GM12878 (cell line): ENCODE data around the gene C16orf86. TPM values are rescaled to one million over a fixed set of nuclear protein-coding genes. Genes with fewer than 3 reads are reported as not detected.

Experiments used
- ATAC-seq: fragments of 200-7000 bp; cut with Tn5 transposase; 3 replicates; pipeline ENCODE4 v1.9.1; 2020; ENCODE audit warnings: mild to moderate bottlenecking, moderate library complexity
- Bru-seq: library from RNA; stranded (reverse); fragments of 400-500 nt; gene quantifications from one replicate; lab custom pipeline; 2021; lab: Mats Ljungman, UMichigan
- BruChase-seq, 2 experiments: library from RNA; stranded (reverse); fragments of 400-500 nt; gene quantifications; one replicate each; lab custom pipeline; 2021; lab: Mats Ljungman, UMichigan
- BruUV-seq: library from RNA; stranded (reverse); fragments of 400-500 nt; replicated peaks from 2 replicates; lab custom pipeline; 2021; lab: Mats Ljungman, UMichigan
- CTCF ChIA-PET: fragments of 300-600 bp; sonication (Branson Sonifier 250); formaldehyde crosslinking; extraction: SDS; loops from one replicate; lab custom pipeline; 2021; ENCODE audit warnings: inconsistent platforms; lab: Yijun Ruan, JAX
- POLR2A ChIA-PET: fragments of 350-600 bp; formaldehyde crosslinking; extraction: SDS; loops from one replicate; lab custom pipeline; 2021; ENCODE audit warnings: inconsistent platforms; lab: Charles Lee
- RAD21 ChIA-PET: fragments of 300-600 bp; sonication (Branson Sonifier 250); formaldehyde crosslinking; loops from one replicate; lab custom pipeline; 2023; ENCODE audit warnings: antibody characterized with exemption; ENCODE audit not compliant: unreplicated experiment; lab: Charles Lee
- SMC1A ChIA-PET: fragments of 300-600 bp; sonication (Branson Sonifier 250); formaldehyde crosslinking; loops from one replicate; lab custom pipeline; 2023; ENCODE audit not compliant: unreplicated experiment, uncharacterized antibody; lab: Charles Lee
- DNase-seq: peaks from one replicate; pipeline ENCODE4 v3.0.0-alpha.2; 2011; ENCODE audit warnings: low read depth, low spot score
- FAIRE-seq: peaks from 3 replicates; lab custom pipeline; 2011; peaks lifted over from hg19 to GRCh38; lab: Jason Lieb, UNC
- H2AFZ ChIP-seq: 2 replicates; pipeline ENCODE4 v1.6.0; 2011; ENCODE audit warnings: low read depth, low read length, control low read depth; ENCODE audit not compliant: control insufficient read depth
- H3K27ac ChIP-seq: 2 replicates; pipeline ENCODE4 v1.5.1; 2011; ENCODE audit warnings: control low read depth; ENCODE audit not compliant: control insufficient read depth, insufficient read depth
- H3K27me3 ChIP-seq, 2 experiments: replicated peaks in 1 of 2; 2 replicates each; pipeline versions ENCODE4 v1.6.0 to v1.6.1; 2011; ENCODE audit warnings: low read length in 1 of 2; ENCODE audit not compliant: control insufficient read depth in 2 of 2, insufficient read depth in 2 of 2
- H3K36me3 ChIP-seq, 2 experiments: 2 replicates each; pipeline ENCODE4 v1.5.1; 2011; ENCODE audit warnings: low read length in 1 of 2; ENCODE audit not compliant: control insufficient read depth in 2 of 2, insufficient read depth in 2 of 2
- H3K4me1 ChIP-seq: 2 replicates; pipeline ENCODE4 v1.6.1; 2011; ENCODE audit warnings: mild to moderate bottlenecking, low read length, moderate library complexity, mixed read lengths; ENCODE audit not compliant: control insufficient read depth, insufficient read depth
- H3K4me2 ChIP-seq: 2 replicates; pipeline ENCODE4 v1.6.0; 2011; ENCODE audit warnings: control low read depth; ENCODE audit not compliant: control insufficient read depth, insufficient read depth
- H3K4me3 ChIP-seq: fragments of 200-600 bp; sonication (generic); 2 replicates; pipeline ENCODE4 v1.5.1; 2016
- H3K79me2 ChIP-seq: 2 replicates; pipeline ENCODE4 v1.6.0; 2011; ENCODE audit warnings: low read length; ENCODE audit not compliant: control insufficient read depth, insufficient read depth
- H3K9ac ChIP-seq: 2 replicates; pipeline ENCODE4 v1.8.0; 2011; ENCODE audit warnings: low read length, control low read depth, mixed read lengths; ENCODE audit not compliant: control insufficient read depth, insufficient read depth
- H3K9me3 ChIP-seq: replicated peaks from 3 replicates; pipeline ENCODE4 v1.5.1; 2011; ENCODE audit warnings: mild to moderate bottlenecking, low read length; ENCODE audit not compliant: control insufficient read depth, insufficient read depth
- H4K20me1 ChIP-seq: 2 replicates; pipeline ENCODE4 v1.6.0; 2011; ENCODE audit not compliant: control insufficient read depth, insufficient read depth
- ATF7 ChIP-seq: fragments of 450-650 bp; IDR thresholded peaks from 2 replicates; pipeline ENCODE4 v1.6.1; 2016; ENCODE audit warnings: low read depth, mild to moderate bottlenecking
- BCL11A ChIP-seq: IDR thresholded peaks from 2 replicates; pipeline ENCODE4 v1.6.1; 2011; ENCODE audit warnings: low read depth, low read length
- CBFB ChIP-seq: IDR thresholded peaks from 2 replicates; pipeline ENCODE4 v1.6.1; 2016; ENCODE audit warnings: antibody characterized with exemption, low read depth
- CBX5 ChIP-seq: sonication (generic); IDR thresholded peaks from 2 replicates; pipeline ENCODE4 v1.6.1; 2016; ENCODE audit warnings: low read depth, moderate library complexity, mild to moderate bottlenecking, inconsistent platforms
- CHD1 ChIP-seq: IDR thresholded peaks from 2 replicates; pipeline ENCODE4 v1.6.1; 2012; ENCODE audit warnings: low read depth, low read length, improper control_type of control experiment
- CHD2 ChIP-seq: IDR thresholded peaks from 2 replicates; pipeline ENCODE4 v1.6.1; 2011; ENCODE audit warnings: low read depth, low read length, improper control_type of control experiment, borderline replicate concordance
- CREB1 ChIP-seq: IDR thresholded peaks from 2 replicates; pipeline ENCODE4 v1.6.1; 2012; ENCODE audit warnings: low read depth, mild to moderate bottlenecking, inconsistent platforms
- EZH2 ChIP-seq: IDR thresholded peaks from 2 replicates; pipeline ENCODE4 v1.6.1; 2012; ENCODE audit warnings: low read depth, mild to moderate bottlenecking, control low read depth, inconsistent platforms, low read length, borderline replicate concordance; ENCODE audit not compliant: control insufficient read depth
- HCFC1 ChIP-seq: fragments of 150-350 bp; IDR thresholded peaks from 2 replicates; pipeline ENCODE4 v1.6.1; 2014; ENCODE audit warnings: low read length
- IKZF2 ChIP-seq, 2 experiments: fragments of 450-650 bp; IDR thresholded peaks; 2 replicates each; pipeline ENCODE4 v1.6.1; 2017; ENCODE audit warnings: mild to moderate bottlenecking in 2 of 2, moderate library complexity in 2 of 2
- MXI1 ChIP-seq: fragments of 150-350 bp; IDR thresholded peaks from 2 replicates; pipeline ENCODE4 v1.6.1; 2011; ENCODE audit warnings: low read depth, mild to moderate bottlenecking, inconsistent platforms, low read length, improper control_type of control experiment
- NR2C2 ChIP-seq: IDR thresholded peaks from 2 replicates; pipeline ENCODE4 v1.6.1; 2011; ENCODE audit warnings: borderline replicate concordance, low read depth; ENCODE audit not compliant: control insufficient read depth, insufficient read length
- PAX8 ChIP-seq: fragments of 450-650 bp; IDR thresholded peaks from 2 replicates; pipeline ENCODE4 v1.6.1; 2017; ENCODE audit warnings: mild to moderate bottlenecking, moderate library complexity
- RB1 ChIP-seq: fragments of 450-650 bp; formaldehyde crosslinking; IDR thresholded peaks from 2 replicates; pipeline ENCODE4 v1.6.1; 2017; ENCODE audit warnings: mild to moderate bottlenecking, borderline replicate concordance
- SIX5 ChIP-seq: IDR thresholded peaks from 2 replicates; pipeline ENCODE4 v1.6.1; 2011; ENCODE audit warnings: mild to moderate bottlenecking, low read depth, low read length, moderate library complexity; ENCODE audit not compliant: severe bottlenecking
- TBL1XR1 ChIP-seq: IDR thresholded peaks from 2 replicates; pipeline ENCODE4 v1.6.1; 2012; ENCODE audit warnings: low read depth, low read length, improper control_type of control experiment
- ZNF207 ChIP-seq: fragments of 450-650 bp; IDR thresholded peaks from 2 replicates; pipeline ENCODE4 v1.6.1; 2014; ENCODE audit warnings: antibody characterized with exemption, mild to moderate bottlenecking, borderline replicate concordance
- ZNF274 ChIP-seq: IDR thresholded peaks from one replicate; pipeline ENCODE4 v1.8.0; 2011; ENCODE audit not compliant: insufficient read length, insufficient read depth
- ZZZ3 ChIP-seq: IDR thresholded peaks from 2 replicates; pipeline ENCODE4 v1.6.1; 2011; ENCODE audit warnings: low read depth; ENCODE audit not compliant: control insufficient read depth, insufficient read length
- WGBS: methylation state at CpG from one replicate; pipeline ENCODE4 v1.1.6; 2016; ENCODE audit warnings: low lambda C conversion rate; ENCODE audit not compliant: insufficient replicate concordance, insufficient coverage; ENCODE audit errors: missing lambda C conversion rate; 5-methylcytosine and 5-hydroxymethylcytosine counted together
- in situ Hi-C: fragments of 300-500 bp; cut with MboI; formaldehyde crosslinking; loops from 9 replicates; pipeline ENCODE4 v1.14.3; 2018; ENCODE audit warnings: mixed read lengths
- intact Hi-C: fragments of 100-400 bp; cut with micrococcal nuclease; formaldehyde crosslinking; loops from one replicate; pipeline ENCODE4 v1.14.2; 2022; ENCODE audit not compliant: unreplicated experiment
- long read RNA-seq, 2 experiments: library from polyadenylated mRNA; unstranded; transcript quantifications; one replicate each; pipeline ENCODE4 v2.0.0, GENCODE V29; 2019 to 2020
- polyA minus RNA-seq, 3 experiments: library from RNA; depleted of rRNA, polyadenylated mRNA; stranded (reverse); fragments of >200 nt; gene quantifications; 2 replicates each; pipeline ENCODE4 v1.2.3, GENCODE V29; 2011
- polyA plus RNA-seq, 11 experiments: library from polyadenylated mRNA; depleted of rRNA in 4 of 11; unstranded in 6 of 11; stranded (reverse) in 5 of 11; fragments of >200 nt; fragmentation: Nextera tagmentation in 4 of 11; fragmentation: Illumina TruSeq in 1 of 11; extraction: Ambion mirVana in 4 of 11; extraction: Trizol in 1 of 11; gene quantifications; 1 replicate in 1 of 11; 2 replicates in 10 of 11; pipeline versions ENCODE4 v1.2.1 to v1.2.3, GENCODE V29; 2011 to 2016; ENCODE audit warnings: inconsistent platforms in 2 of 11, missing spikeins in 2 of 11, low read depth in 1 of 11
- total RNA-seq, 4 experiments: library from RNA; depleted of rRNA in 3 of 4; stranded (reverse); fragments of >200 nt in 3 of 4; fragmentation: Illumina TruSeq in 1 of 4; extraction: Trizol in 1 of 4; gene quantifications; 2 replicates each; pipeline versions ENCODE4 v1.2.1 to v1.2.3, GENCODE V29; 2013 to 2021

Gene C16orf86
- total RNA-seq (2013; cell fraction: nucleolus; rRNA removed): 2.9 and 3.3 TPM in 2 replicates
- total RNA-seq (2014; rRNA removed) (1.7 and 3.3 TPM in 2 replicates), total RNA-seq (2014; rRNA removed; fragmentation: Illumina TruSeq; extraction: Trizol) (0.55 and 0.89 TPM in 2 replicates), total RNA-seq (2021) (2.7 and 3.0 TPM in 2 replicates), polyA plus RNA-seq (2011; rRNA removed) (0.53 and 1.2 TPM in 2 replicates), polyA plus RNA-seq (2014; fragmentation: Illumina TruSeq; extraction: Trizol) (0.51 TPM in 1 of 2 replicates, not detected in the other), polyA plus RNA-seq (2014; fragmentation: Nextera tagmentation; extraction: Ambion mirVana) (under 1 TPM; 0.11 to 0.18 TPM), polyA plus RNA-seq (2014; rRNA removed) (2.3 and 2.4 TPM in 2 replicates), polyA plus RNA-seq (2016; fragmentation: Nextera tagmentation; extraction: Ambion mirVana) (1 to 10 TPM; 2.0 to 3.2 TPM), polyA minus RNA-seq (2011; rRNA and poly(A)+ RNA removed) (0.88 TPM in 1 of 2 replicates, not detected in the other), Bru-seq, nascent RNA (percentile 42 among the genes with signal in this experiment), BruChase-seq, experiment 1, labeled RNA remaining after a 6-hour chase (percentile 44 among the genes with signal in this experiment), BruChase-seq, experiment 2, labeled RNA remaining after a 2-hour chase (percentile 30 among the genes with signal in this experiment)
- polyA plus RNA-seq (2011; ENCODE audit: low read depth): 0.49 TPM
- polyA plus RNA-seq (2011; cell fraction: cytosol; rRNA removed): 1.5 and 2.6 TPM in 2 replicates
- 6.1 and 6.6 TPM in 2 replicates for polyA plus RNA-seq (2011; cell fraction: nucleus; rRNA removed)
- 2.5 and 2.8 TPM in 2 replicates for polyA plus RNA-seq (2012)
- not detected in 2 replicates for polyA minus RNA-seq (2011; cell fraction: cytosol; rRNA and poly(A)+ RNA removed)
- polyA minus RNA-seq (2011; cell fraction: nucleus; rRNA and poly(A)+ RNA removed): 0.85 and 1.1 TPM in 2 replicates
- long read RNA-seq, experiment 1: 0 reads
- long read RNA-seq, experiment 2: 0 reads

- Histone ChIP-seq H3K4me2 (peak within 1 kb of the TSS; percentile 95), H3K4me1 (peaks cover 30% of the 10 kb centered on the region), H4K20me1 (no peaks in the 10 kb centered on the region), H3K36me3 (no peaks in the 10 kb centered on the region), H3K27ac (peak within 1 kb of the TSS; percentile 57), H2AFZ (peak within 1 kb of the TSS; percentile 76), H3K9me3 (no peaks in the 10 kb centered on the region), H3K27me3 (no peaks in the 10 kb centered on the region), H3K79me2 (no peaks in the 10 kb centered on the region), H3K9ac (peak within 1 kb of the TSS; percentile 61), H3K4me3 (peak within 1 kb of the TSS; percentile 88)
- in situ Hi-C loops: no loop called here
- POLR2A ChIA-PET: interaction anchor here (0.5 to 1.3 kb wide), 7 partner anchors 15 to 348 kb away, joined by 3 to 12 read pairs (median 5); partner anchors contain the start of genes CTCF and GFOD2
- no peak for DNase-seq
- RAD21 ChIA-PET: interaction anchor here (0.7 to 3.1 kb wide), 12 partner anchors 22 to 269 kb away, joined by 3 to 27 read pairs (median 6); partner anchors contain the start of genes ATP6V0D1, CARMIL2 and GFOD2
- intact Hi-C loops: loop anchor here (5.0 kb wide), 1 partner anchor 175 kb away; no protein-coding TSS in a partner anchor
- CTCF ChIA-PET: interaction anchor here (0.6 to 11.9 kb wide), 24 partner anchors 17 to 268 kb away, joined by 3 to 196 read pairs (median 4); partner anchors contain the start of genes ATP6V0D1, CARMIL2, CTCF and RANBP10
- 1% methylated on average over 59 of the region's 78 CpGs for WGBS
- SMC1A ChIA-PET: interaction anchor here (0.6 to 3.0 kb wide), 11 partner anchors 10 to 185 kb away, joined by 3 to 20 read pairs (median 4); partner anchors contain the start of genes ATP6V0D1 and RIPOR1
- BruUV-seq: no TSS peak
- ATAC-seq: peak; percentile 80
- peak; percentile 88 for FAIRE-seq
- TF ChIP-seq MXI1 (peak; percentile 75), PAX8 (no peak), HCFC1 (peak; percentile 94), ATF7 (no peak), ZZZ3 (no peak), CBFB (no peak), SIX5 (peak; percentile 88), ZNF207 (peak; percentile 60; the same call in 1 of the 2 replicates), RB1 (peak; percentile 77; the same call in 1 of the 2 replicates), BCL11A (no peak), CREB1 (no peak), EZH2 (no peak), CHD1 (no peak), ZNF274 (no peak), CBX5 (no peak), TBL1XR1 (peak; percentile 92), CHD2 (peak; percentile 41; the same call in 1 of the 2 replicates), NR2C2 (peak; percentile 91), IKZF2 (IDR thresholded peaks at IDR 0.05) (no peak)
Measured at GRCh38 chr16:67666559-67667452, at the start of gene C16orf86, which contains the start of gene ENKD1. Gene C16orf86 (plus strand): TSS chr16:67666814. CDS start chr16:67666971, 157 bp downstream. Gene ENKD1 (minus strand): TSS chr16:67666750. CDS start chr16:67666442, 308 bp downstream.
